Endodermal cell (in vitro differentiated cells): ENCODE data around the gene EMILIN2. TPM values are rescaled to one million over a fixed set of nuclear protein-coding genes. Genes with fewer than 3 reads are reported as not detected.

Source experiments
- DNase-seq: peaks from one replicate; pipeline ENCODE4 v3.0.0-alpha.2; 2017
- H3K27ac ChIP-seq: 2 replicates; pipeline ENCODE4 v1.5.1; 2013; ENCODE audit warnings: mild to moderate bottlenecking, low read depth, low read length, moderate library complexity
- H3K27me3 ChIP-seq: 2 replicates; pipeline ENCODE4 v1.6.1; 2013; ENCODE audit warnings: mild to moderate bottlenecking, low read length, moderate library complexity; ENCODE audit not compliant: insufficient read depth, control insufficient read depth, poor library complexity, severe bottlenecking
- H3K36me3 ChIP-seq: 2 replicates; pipeline ENCODE4 v1.7.0; 2013; ENCODE audit warnings: mild to moderate bottlenecking, low read length, moderate library complexity; ENCODE audit not compliant: control insufficient read depth, insufficient read depth
- H3K4me1 ChIP-seq: one replicate; pipeline ENCODE4 v1.7.0; 2013; ENCODE audit warnings: low read length; ENCODE audit not compliant: control insufficient read depth, insufficient read depth
- H3K4me3 ChIP-seq: 2 replicates; pipeline ENCODE4 v1.5.1; 2013; ENCODE audit warnings: mild to moderate bottlenecking, low read length, moderate library complexity
- H3K9ac ChIP-seq: 2 replicates; pipeline ENCODE4 v1.6.1; 2013; ENCODE audit warnings: mild to moderate bottlenecking, low read length, moderate library complexity; ENCODE audit not compliant: poor library complexity, severe bottlenecking; ENCODE audit errors: extremely low read depth
- H3K9me3 ChIP-seq: 2 replicates; pipeline ENCODE4 v1.6.1; 2013; ENCODE audit warnings: mild to moderate bottlenecking, low read length, moderate library complexity; ENCODE audit not compliant: control insufficient read depth
- H3K27ac Mint-ChIP-seq: 2 replicates; pipeline ENCODE4 v1.8.0; 2020; ENCODE audit warnings: mixed read lengths
- H3K27me3 Mint-ChIP-seq: 2 replicates; pipeline ENCODE4 v1.8.0; 2021; ENCODE audit warnings: mild to moderate bottlenecking, mixed read lengths; ENCODE audit not compliant: insufficient read depth
- H3K36me3 Mint-ChIP-seq: 2 replicates; pipeline ENCODE4 v1.8.0; 2020; ENCODE audit warnings: low read depth, mixed read lengths
- H3K4me1 Mint-ChIP-seq: 2 replicates; pipeline ENCODE4 v1.8.0; 2020; ENCODE audit warnings: mixed read lengths
- H3K4me3 Mint-ChIP-seq: 2 replicates; pipeline ENCODE4 v1.8.0; 2020; ENCODE audit warnings: mild to moderate bottlenecking, moderate library complexity, mixed read lengths
- H3K9me3 Mint-ChIP-seq: 2 replicates; pipeline ENCODE4 v1.8.0; 2020; ENCODE audit warnings: mild to moderate bottlenecking, mixed read lengths
- CTCF ChIP-seq: fragments of 200-600 bp; sonication (generic); conservative IDR thresholded peaks from 2 replicates; pipeline ENCODE4 v1.5.0; 2021; ENCODE audit warnings: antibody characterized with exemption, mild to moderate bottlenecking
- WGBS, 2 experiments: methylation state at CpG; one replicate each; pipeline versions ENCODE4 v1.1.5 to v1.1.7; 2013; ENCODE audit warnings: missing lambda C conversion rate in 2 of 2, mixed read lengths in 1 of 2; ENCODE audit not compliant: insufficient coverage in 1 of 2, insufficient read length in 1 of 2; 5-methylcytosine and 5-hydroxymethylcytosine counted together
- total RNA-seq, 2 donors: library from RNA; stranded (reverse); fragmentation: NEBNext Ultra II Directional in 1 of 2; extraction: Animal tissue kit (Norgen Biotek cat#: 25700) in 1 of 2; gene quantifications; 2 replicates in 1 of 2; 3 replicates in 1 of 2; pipeline ENCODE4 v1.2.1, GENCODE V29; 2021

Gene EMILIN2
- total RNA-seq, 2 donors from 2014 or later: 14.2 to 16.8 TPM

DNA sequence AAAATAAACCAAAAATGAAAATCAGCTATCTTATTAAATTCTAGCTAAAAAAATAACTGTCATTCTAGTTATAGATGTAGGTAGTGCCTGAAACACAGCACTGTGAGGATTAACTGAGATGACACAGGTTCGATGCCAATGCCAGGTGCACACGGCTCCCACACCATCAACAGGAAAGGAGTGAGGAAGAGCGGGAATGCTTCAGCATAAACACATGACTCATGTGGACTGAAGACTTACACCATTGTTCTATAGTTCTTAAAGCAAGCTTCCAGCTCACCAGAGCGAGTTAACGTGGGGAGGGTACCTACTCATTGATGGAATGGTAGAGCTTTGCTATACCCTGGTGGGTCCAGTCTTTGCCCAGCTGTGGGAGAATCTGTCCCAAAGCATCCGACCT is 76.7 kb downstream of the EMILIN2 start:
- no peaks in the 10 kb centered on the region for H3K9me3 Mint-ChIP-seq
- no peak overlapping the region for H3K27ac Mint-ChIP-seq
- peaks cover 78% of the 10 kb centered on the region for H3K36me3 Mint-ChIP-seq
- no peak overlapping the region for H3K4me3 ChIP-seq
- peaks cover 45% of the 10 kb centered on the region for H3K36me3 ChIP-seq
- no peak for DNase-seq
- no peaks in the 10 kb centered on the region for H3K27me3 ChIP-seq
- no peak overlapping the region for H3K9ac ChIP-seq
- H3K27ac ChIP-seq: no peak overlapping the region
- WGBS, 2 experiments: 95 to 97% methylated on average over 6 of the region's 6 CpGs
- no peaks in the 10 kb centered on the region for H3K4me1 Mint-ChIP-seq
- no peaks in the 10 kb centered on the region for H3K9me3 ChIP-seq
- no peaks in the 10 kb centered on the region for H3K4me1 ChIP-seq
- no peak overlapping the region for H3K4me3 Mint-ChIP-seq
- no peaks in the 10 kb centered on the region for H3K27me3 Mint-ChIP-seq
- no peak for TF ChIP-seq CTCF

- no peak for DNase-seq
- Histone ChIP-seq H3K36me3 (peaks cover 42% of the 10 kb centered on the region), H3K27me3 (no peaks in the 10 kb centered on the region), H3K27ac (no peak overlapping the region), H3K4me1 (no peaks in the 10 kb centered on the region), H3K9me3 (no peaks in the 10 kb centered on the region), H3K9ac (no peak overlapping the region), H3K4me3 (no peak overlapping the region)
- Mint-ChIP-seq H3K4me3 (no peak overlapping the region), H3K4me1 (no peaks in the 10 kb centered on the region), H3K36me3 (peaks cover 75% of the 10 kb centered on the region), H3K27me3 (no peaks in the 10 kb centered on the region), H3K9me3 (no peaks in the 10 kb centered on the region), H3K27ac (no peak overlapping the region)
- no peak for TF ChIP-seq CTCF
- WGBS, 2 experiments: 94 to 97% methylated on average over 8 to 12 of the region's 12 CpGs
These were observed 78.1 kb downstream of the EMILIN2 start for GRCh38 chr18:2924920-2925319.

GRCh38 chr18:2926528-2926927 is 79.7 kb downstream of the EMILIN2 start:
- H3K9ac ChIP-seq: no peak overlapping the region
- 95% methylated on average over 2 to 4 of the region's 4 CpGs for WGBS, 2 experiments
- H3K4me3 ChIP-seq: no peak overlapping the region
- no peaks in the 10 kb centered on the region for H3K9me3 ChIP-seq
- Mint-ChIP-seq H3K27ac (no peak overlapping the region), H3K4me1 (no peaks in the 10 kb centered on the region), H3K27me3 (no peaks in the 10 kb centered on the region), H3K4me3 (no peak overlapping the region), H3K9me3 (no peaks in the 10 kb centered on the region), H3K36me3 (peaks cover 61% of the 10 kb centered on the region)
- H3K27ac ChIP-seq: no peak overlapping the region
- no peaks in the 10 kb centered on the region for H3K4me1 ChIP-seq
- no peak for DNase-seq
- no peak for TF ChIP-seq CTCF
- peaks cover 55% of the 10 kb centered on the region for H3K36me3 ChIP-seq
- no peaks in the 10 kb centered on the region for H3K27me3 ChIP-seq
